Ishikawa (cell line): Measurements from ENCODE around the gene RNF224.

Experiments used
- CEBPB ChIP-seq: IDR thresholded peaks from 2 replicates; pipeline ENCODE4 v1.6.1; 2012
- CREB1 ChIP-seq: IDR thresholded peaks from 2 replicates; pipeline ENCODE4 v1.6.1; 2012; ENCODE audit warnings: low read depth
- EGR1 ChIP-seq: IDR thresholded peaks from 2 replicates; pipeline ENCODE4 v1.6.1; 2012
- EP300 ChIP-seq: IDR thresholded peaks from 2 replicates; pipeline ENCODE4 v1.6.1; 2012; ENCODE audit warnings: borderline replicate concordance
- FOXM1 ChIP-seq: IDR thresholded peaks from 2 replicates; pipeline ENCODE4 v1.6.1; 2012; ENCODE audit warnings: low read depth, borderline replicate concordance
- NFIC ChIP-seq: IDR thresholded peaks from 2 replicates; pipeline ENCODE4 v1.6.1; 2012
- RAD21 ChIP-seq: IDR thresholded peaks from 2 replicates; pipeline ENCODE4 v1.6.1; 2012; ENCODE audit warnings: low read depth
- TAF1 ChIP-seq: IDR thresholded peaks from 2 replicates; pipeline ENCODE4 v1.6.1; 2012; ENCODE audit warnings: low read depth, mild to moderate bottlenecking
- TCF12 ChIP-seq: IDR thresholded peaks from 2 replicates; pipeline ENCODE4 v1.6.1; 2012; ENCODE audit warnings: low read depth
- TEAD4 ChIP-seq: IDR thresholded peaks from 2 replicates; pipeline ENCODE4 v1.6.1; 2012
- YY1 ChIP-seq: IDR thresholded peaks from 2 replicates; pipeline ENCODE4 v1.6.1; 2012; ENCODE audit warnings: low read depth
- ZBTB7A ChIP-seq: IDR thresholded peaks from 2 replicates; pipeline ENCODE4 v1.6.1; 2012; ENCODE audit warnings: low read depth
- TF ChIP-seq, protein P1 (sequence below): IDR thresholded peaks from 2 replicates; pipeline ENCODE4 v1.6.1; 2012; ENCODE audit warnings: low read depth, mild to moderate bottlenecking
- TF ChIP-seq, protein P2 (sequence below): IDR thresholded peaks from 2 replicates; pipeline ENCODE4 v1.6.1; 2012
- TF ChIP-seq, protein P3 (sequence below): IDR thresholded peaks from 2 replicates; pipeline ENCODE4 v1.6.1; 2012

The RNF224 gene

DNA sequence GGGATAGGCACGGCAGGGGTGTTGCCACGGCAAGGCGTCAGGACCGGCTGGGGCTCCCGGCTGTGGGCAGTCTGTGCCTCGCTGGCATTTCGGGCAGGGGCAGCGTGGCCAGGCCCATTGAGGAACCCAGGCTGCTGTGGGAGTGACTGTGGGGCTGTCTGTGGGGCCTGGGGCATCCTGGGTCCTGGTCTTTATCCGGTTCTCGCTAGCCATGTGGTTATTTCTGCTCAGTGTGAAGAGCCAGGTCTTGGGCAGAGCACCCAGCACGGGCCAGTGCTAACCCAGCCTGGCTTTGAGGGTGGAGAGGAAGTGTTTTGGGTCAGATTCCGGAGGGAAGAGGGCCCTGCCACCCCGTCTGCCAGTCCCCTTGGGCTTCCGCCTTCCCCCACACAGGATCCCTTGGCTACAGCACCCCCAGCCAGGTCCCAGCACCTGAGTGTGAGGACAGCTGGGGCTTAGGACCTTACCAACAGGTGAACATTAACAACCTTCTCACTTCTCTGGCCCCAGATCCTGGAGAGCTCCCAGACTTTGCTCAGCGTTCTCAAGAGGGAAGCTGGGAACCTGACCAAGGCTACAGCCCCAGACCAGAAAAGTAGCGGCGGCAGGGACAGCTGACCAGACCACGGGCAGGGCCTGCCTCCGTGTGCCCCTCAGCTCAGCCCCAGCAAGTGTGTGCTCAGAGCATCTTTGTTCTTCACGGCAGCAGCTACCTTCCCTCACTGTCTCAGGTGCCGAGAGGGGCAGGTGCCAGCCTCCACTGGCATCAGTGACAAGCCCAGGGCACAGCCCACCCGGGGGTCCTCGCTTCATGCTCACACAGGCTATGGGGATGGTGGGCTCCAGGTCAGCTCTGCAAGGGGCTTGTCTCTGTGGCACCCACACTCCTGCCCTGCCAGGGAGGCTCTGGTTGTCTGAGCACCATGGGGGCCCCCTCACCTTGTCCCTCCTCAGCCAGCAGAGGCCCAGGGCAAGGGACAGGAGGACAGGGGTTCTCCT, 37.7 kb upstream of the RNF224 start:
- TF ChIP-seq, protein P1, sequence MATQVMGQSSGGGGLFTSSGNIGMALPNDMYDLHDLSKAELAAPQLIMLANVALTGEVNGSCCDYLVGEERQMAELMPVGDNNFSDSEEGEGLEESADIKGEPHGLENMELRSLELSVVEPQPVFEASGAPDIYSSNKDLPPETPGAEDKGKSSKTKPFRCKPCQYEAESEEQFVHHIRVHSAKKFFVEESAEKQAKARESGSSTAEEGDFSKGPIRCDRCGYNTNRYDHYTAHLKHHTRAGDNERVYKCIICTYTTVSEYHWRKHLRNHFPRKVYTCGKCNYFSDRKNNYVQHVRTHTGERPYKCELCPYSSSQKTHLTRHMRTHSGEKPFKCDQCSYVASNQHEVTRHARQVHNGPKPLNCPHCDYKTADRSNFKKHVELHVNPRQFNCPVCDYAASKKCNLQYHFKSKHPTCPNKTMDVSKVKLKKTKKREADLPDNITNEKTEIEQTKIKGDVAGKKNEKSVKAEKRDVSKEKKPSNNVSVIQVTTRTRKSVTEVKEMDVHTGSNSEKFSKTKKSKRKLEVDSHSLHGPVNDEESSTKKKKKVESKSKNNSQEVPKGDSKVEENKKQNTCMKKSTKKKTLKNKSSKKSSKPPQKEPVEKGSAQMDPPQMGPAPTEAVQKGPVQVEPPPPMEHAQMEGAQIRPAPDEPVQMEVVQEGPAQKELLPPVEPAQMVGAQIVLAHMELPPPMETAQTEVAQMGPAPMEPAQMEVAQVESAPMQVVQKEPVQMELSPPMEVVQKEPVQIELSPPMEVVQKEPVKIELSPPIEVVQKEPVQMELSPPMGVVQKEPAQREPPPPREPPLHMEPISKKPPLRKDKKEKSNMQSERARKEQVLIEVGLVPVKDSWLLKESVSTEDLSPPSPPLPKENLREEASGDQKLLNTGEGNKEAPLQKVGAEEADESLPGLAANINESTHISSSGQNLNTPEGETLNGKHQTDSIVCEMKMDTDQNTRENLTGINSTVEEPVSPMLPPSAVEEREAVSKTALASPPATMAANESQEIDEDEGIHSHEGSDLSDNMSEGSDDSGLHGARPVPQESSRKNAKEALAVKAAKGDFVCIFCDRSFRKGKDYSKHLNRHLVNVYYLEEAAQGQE, result 0 out of 2 replicates have a peak, but pooled peaks have one; percentile 4
- TF ChIP-seq CEBPB (no peak), EP300 (no peak)

DNA sequence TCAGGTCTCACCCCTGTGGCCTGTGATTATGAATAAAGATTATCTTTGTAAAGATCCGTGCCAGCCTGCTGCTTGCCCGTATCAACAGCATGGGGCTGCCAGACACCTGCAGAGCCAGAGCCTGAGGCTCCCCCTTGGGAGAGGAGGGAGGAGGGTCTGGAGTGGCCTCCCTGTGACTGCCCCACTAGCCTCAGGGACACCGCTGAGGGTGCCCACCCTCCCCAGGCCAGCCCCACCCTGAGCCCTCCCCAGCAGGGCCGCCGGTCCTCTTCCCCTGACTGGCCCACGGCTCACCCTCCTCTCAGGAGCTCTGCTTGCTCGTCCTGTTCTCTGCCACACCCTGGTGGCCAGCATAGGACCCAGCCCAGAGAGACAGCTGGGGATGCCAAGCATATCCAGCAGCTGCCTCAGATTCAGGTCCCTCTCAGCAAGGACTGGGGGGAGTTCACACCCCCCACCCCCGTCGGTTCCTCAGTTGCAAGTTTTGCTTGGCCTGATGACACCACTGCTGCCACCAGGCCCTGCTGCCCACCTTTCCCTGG, 36.9 kb upstream of the RNF224 start:
- TF ChIP-seq RAD21, result 0 out of 2 replicates have a peak, but pooled peaks have one; percentile 5
- TF ChIP-seq CREB1, result no peak

DNA sequence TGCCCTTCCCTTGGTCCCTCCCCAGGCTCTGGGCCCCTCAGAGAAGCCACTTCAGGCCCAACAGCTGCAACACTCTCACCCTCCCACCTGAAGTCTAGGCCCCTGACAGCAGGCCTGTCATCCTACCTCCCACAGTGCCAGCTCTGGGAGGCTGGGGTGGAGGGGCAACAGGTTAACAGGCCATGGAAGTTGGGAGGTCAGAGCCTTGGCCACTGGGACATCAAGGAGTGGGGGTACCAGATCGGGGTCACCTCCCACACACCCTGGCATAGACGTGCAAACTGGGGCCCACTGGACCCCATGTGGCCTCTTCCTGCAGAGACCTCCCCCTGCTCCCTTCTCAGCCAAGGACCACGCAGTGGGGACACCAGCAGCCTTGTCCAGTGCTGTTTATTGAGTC, 36.1 kb upstream of the RNF224 start:
- TF ChIP-seq, protein P2, sequence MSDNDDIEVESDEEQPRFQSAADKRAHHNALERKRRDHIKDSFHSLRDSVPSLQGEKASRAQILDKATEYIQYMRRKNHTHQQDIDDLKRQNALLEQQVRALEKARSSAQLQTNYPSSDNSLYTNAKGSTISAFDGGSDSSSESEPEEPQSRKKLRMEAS, result no peak
- TF ChIP-seq TCF12, result no peak
- no peak for TF ChIP-seq EGR1
- no peak for TF ChIP-seq ZBTB7A
- no peak for TF ChIP-seq YY1
- no peak for TF ChIP-seq TAF1
- no peak for TF ChIP-seq TEAD4
- TF ChIP-seq, protein P1, result no peak
- TF ChIP-seq, protein P3, sequence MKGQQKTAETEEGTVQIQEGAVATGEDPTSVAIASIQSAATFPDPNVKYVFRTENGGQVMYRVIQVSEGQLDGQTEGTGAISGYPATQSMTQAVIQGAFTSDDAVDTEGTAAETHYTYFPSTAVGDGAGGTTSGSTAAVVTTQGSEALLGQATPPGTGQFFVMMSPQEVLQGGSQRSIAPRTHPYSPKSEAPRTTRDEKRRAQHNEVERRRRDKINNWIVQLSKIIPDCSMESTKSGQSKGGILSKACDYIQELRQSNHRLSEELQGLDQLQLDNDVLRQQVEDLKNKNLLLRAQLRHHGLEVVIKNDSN, result no peak
- no peak for TF ChIP-seq RAD21

DNA sequence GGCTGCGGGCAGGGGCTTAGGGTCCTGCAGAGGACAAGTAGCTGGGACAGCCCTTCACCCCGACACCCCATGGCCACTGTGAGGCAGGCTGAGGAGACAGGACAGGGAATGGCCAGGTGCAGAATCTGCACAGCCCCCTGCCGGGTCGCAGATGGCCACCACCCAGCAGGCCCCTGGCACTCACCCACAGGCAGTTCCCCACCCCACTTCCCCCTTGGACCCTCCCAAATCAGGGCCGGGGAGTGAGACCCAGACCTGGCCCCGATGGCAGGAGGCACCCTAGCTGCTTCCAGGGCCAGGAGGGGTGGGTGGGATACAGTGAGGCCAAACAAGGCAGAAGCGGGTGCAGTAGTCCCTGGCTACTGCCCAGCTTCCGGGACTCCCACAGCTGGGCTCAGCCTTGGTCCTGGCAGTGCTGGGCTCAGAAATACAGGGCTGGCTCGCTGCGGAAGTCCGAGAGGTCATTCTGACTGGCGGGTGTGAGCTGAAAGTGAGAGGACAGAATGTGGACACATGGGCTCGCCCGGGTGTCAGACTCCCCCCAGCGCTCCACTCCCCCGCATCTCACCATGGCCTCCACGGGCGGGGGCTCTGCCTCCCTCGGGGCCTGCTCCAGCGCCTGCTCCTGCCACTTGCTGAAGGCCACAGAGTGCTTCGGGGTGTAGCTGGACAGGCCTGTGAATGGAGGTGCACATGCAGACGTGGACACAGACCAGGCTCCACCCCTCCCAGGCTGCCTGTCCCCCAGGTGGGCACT, 35.4 kb upstream of the RNF224 start:
- TF ChIP-seq CREB1 (no peak), TCF12 (no peak), RAD21 (no peak), EGR1 (no peak), ZBTB7A (no peak), CEBPB (no peak)

DNA sequence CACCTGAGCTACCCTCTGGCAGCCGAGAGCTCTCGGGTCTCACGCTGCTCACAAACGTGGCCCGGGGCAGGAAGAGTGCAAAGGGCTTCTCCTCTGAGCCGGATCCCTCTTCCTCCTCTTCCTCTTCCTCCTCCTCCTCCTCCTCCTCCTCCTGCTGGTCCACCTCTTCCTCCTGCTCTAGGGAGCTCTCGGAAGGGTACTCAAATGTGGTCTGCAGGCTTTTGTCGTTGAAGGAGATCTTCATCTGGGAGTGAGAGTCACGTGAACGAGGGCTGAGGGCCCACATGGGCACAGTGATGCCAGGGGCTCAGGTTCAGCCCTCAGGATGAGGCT, 34.9 kb upstream of the RNF224 start:
- TF ChIP-seq CEBPB (no peak), ZBTB7A (no peak), TAF1 (no peak)
- TF ChIP-seq, protein P3, result no peak

DNA sequence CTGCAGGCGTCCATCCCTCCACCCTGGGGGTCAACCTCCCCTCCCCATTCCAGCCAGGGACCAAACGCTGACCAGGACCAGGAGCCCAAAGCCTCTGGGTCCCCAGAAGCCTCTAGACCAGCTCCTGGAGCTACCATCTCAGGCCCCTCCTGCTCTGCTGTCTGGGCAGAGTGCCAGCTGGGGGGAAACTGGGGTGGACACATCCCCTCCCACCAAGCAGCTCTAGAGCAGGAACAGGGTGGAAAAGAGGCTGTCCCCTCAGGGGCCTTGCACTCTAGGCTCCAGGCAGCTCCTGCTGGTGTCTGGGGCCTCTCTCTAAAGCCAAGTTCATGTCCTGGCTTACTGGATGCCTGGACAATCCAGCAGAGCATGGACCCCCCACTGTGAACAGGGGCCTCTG, 34.4 kb upstream of the RNF224 start:
- TF ChIP-seq EGR1 (no peak), TEAD4 (no peak), CEBPB (no peak), FOXM1 (no peak), NFIC (no peak), YY1 (no peak), TCF12 (no peak), EP300 (no peak), RAD21 (no peak), CREB1 (no peak)
- TF ChIP-seq, protein P1, result no peak
- TF ChIP-seq, protein P2, result no peak
- TF ChIP-seq, protein P3, result no peak
